Fibroblast of lung (primary cell): ENCODE measurements around the gene PLEKHA7. TPM values are rescaled to one million over a fixed set of nuclear protein-coding genes. Genes with fewer than 3 reads are reported as not detected.

Experiments used
- DNase-seq, 2 donors: peaks; one replicate each; pipeline versions ENCODE4 v3.0.0 to v3.0.0-alpha.2; 2010; ENCODE audit warnings: low read depth in 2 of 2
- H2AFZ ChIP-seq: 2 replicates; pipeline ENCODE4 v1.5.1; 2012; ENCODE audit warnings: low read length, control low read depth, inconsistent platforms
- H3K27ac ChIP-seq: 2 replicates; pipeline ENCODE4 v1.5.1; 2011; ENCODE audit warnings: low read length, control low read depth; ENCODE audit not compliant: insufficient read depth
- H3K27me3 ChIP-seq: 2 replicates; pipeline ENCODE4 v1.5.1; 2011; ENCODE audit warnings: mild to moderate bottlenecking, low read length; ENCODE audit not compliant: control insufficient read depth, insufficient read depth
- H3K36me3 ChIP-seq: 2 replicates; pipeline ENCODE4 v1.5.1; 2011; ENCODE audit warnings: low read length; ENCODE audit not compliant: control insufficient read depth, insufficient read depth
- H3K4me1 ChIP-seq: 2 replicates; pipeline ENCODE4 v1.5.1; 2011; ENCODE audit warnings: low read length; ENCODE audit not compliant: control insufficient read depth, insufficient read depth; ENCODE audit errors: extremely low read depth
- H3K4me2 ChIP-seq: 2 replicates; pipeline ENCODE4 v1.5.1; 2011; ENCODE audit warnings: low read length, control low read depth; ENCODE audit not compliant: insufficient read depth; ENCODE audit errors: extremely low read depth
- H3K4me3 ChIP-seq, 4 experiments: fragments of 200-600 bp in 1 of 4; sonication (generic) in 1 of 4; replicated peaks in 1 of 4; 2 replicates each; pipeline ENCODE4 v1.5.1; 2011 to 2016; ENCODE audit warnings: low read length in 4 of 4, low read depth in 3 of 4, mild to moderate bottlenecking in 3 of 4, control low read depth in 2 of 4, inconsistent platforms in 1 of 4, mixed read lengths in 1 of 4; ENCODE audit not compliant: insufficient read depth in 1 of 4; ENCODE audit errors: control extremely low read depth in 1 of 4
- H3K79me2 ChIP-seq: 2 replicates; pipeline ENCODE4 v1.5.1; 2012; ENCODE audit warnings: mild to moderate bottlenecking, low read length, inconsistent platforms; ENCODE audit not compliant: control insufficient read depth, insufficient read depth
- H3K9ac ChIP-seq: 2 replicates; pipeline ENCODE4 v1.5.1; 2011; ENCODE audit warnings: mild to moderate bottlenecking, low read length, control low read depth; ENCODE audit not compliant: insufficient read depth
- H3K9me3 ChIP-seq: 2 replicates; pipeline ENCODE4 v1.5.1; 2012; ENCODE audit warnings: low read depth, low read length; ENCODE audit not compliant: control insufficient read depth, insufficient read depth
- H4K20me1 ChIP-seq: 2 replicates; pipeline ENCODE4 v1.5.1; 2011; ENCODE audit warnings: low read length; ENCODE audit not compliant: control insufficient read depth, insufficient read depth; ENCODE audit errors: extremely low read depth
- EZH2 ChIP-seq: IDR thresholded peaks from 2 replicates; pipeline ENCODE4 v1.5.1; 2012; ENCODE audit warnings: low read length, control low read depth, mild to moderate bottlenecking; ENCODE audit errors: missing control alignments
- polyA plus RNA-seq, 2 donors: library from polyadenylated mRNA; depleted of rRNA in 1 of 2; stranded (reverse) in 1 of 2; unstranded in 1 of 2; fragments of >200 nt; gene quantifications; 2 replicates each; pipeline ENCODE4 v1.2.1, GENCODE V29; 2011 to 2012; ENCODE audit warnings: missing spikeins in 1 of 2
- total RNA-seq: library from RNA; depleted of rRNA; stranded (reverse); fragments of >200 nt; gene quantifications from 2 replicates; pipeline ENCODE4 v1.2.1, GENCODE V29; 2014
- TF ChIP-seq, protein P1 (sequence below), 2 donors: IDR thresholded peaks in 1 of 2; conservative IDR thresholded peaks in 1 of 2; 1 replicate in 1 of 2; 2 replicates in 1 of 2; pipeline ENCODE4 v1.5.1; 2011 to 2012; ENCODE audit warnings: low read length in 2 of 2, control low read depth in 1 of 2, inconsistent platforms in 1 of 2, low read depth in 1 of 2, mild to moderate bottlenecking in 1 of 2

Gene PLEKHA7
- total and polyA plus RNA-seq, 2 donors (not counting 1 experiment from before 2014, with no cell fraction given): 0.11 to 0.17 TPM

DNA sequence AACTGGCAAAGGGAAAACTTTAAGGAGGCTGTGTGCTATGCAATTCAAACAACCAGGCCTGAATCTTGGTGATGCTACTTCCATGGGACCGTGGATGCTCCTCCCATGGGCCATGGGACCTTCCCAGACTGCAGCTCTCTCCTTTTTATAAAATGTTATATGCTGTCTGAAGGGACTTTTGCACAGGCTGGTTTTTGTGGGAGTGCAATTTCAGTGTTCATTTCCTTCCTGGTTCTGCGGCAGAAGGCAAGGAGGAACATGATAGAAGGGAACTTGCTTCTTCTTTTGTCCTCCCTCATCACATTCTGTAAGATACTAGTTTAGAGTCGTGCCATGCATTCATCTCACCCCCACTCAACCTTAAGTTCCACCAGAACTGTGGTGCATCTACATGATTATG lies 206.9 kb downstream of the PLEKHA7 start:
- Histone ChIP-seq H3K27ac (no peak overlapping the region), H3K27me3 (peaks cover 3% of the 10 kb centered on the region), H3K9me3 (no peaks in the 10 kb centered on the region), H3K4me1 (peaks cover 6% of the 10 kb centered on the region), H4K20me1 (no peaks in the 10 kb centered on the region), H2AFZ (no peak overlapping the region), H3K4me2 (no peak overlapping the region), H3K9ac (no peak overlapping the region), H3K4me3 (no peak overlapping the region), H3K36me3 (no peaks in the 10 kb centered on the region), H3K79me2 (no peaks in the 10 kb centered on the region)
- no peak for TF ChIP-seq EZH2
- TF ChIP-seq, protein P1, sequence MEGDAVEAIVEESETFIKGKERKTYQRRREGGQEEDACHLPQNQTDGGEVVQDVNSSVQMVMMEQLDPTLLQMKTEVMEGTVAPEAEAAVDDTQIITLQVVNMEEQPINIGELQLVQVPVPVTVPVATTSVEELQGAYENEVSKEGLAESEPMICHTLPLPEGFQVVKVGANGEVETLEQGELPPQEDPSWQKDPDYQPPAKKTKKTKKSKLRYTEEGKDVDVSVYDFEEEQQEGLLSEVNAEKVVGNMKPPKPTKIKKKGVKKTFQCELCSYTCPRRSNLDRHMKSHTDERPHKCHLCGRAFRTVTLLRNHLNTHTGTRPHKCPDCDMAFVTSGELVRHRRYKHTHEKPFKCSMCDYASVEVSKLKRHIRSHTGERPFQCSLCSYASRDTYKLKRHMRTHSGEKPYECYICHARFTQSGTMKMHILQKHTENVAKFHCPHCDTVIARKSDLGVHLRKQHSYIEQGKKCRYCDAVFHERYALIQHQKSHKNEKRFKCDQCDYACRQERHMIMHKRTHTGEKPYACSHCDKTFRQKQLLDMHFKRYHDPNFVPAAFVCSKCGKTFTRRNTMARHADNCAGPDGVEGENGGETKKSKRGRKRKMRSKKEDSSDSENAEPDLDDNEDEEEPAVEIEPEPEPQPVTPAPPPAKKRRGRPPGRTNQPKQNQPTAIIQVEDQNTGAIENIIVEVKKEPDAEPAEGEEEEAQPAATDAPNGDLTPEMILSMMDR (conservative IDR thresholded peaks at IDR 0.05 in 1 of 2, IDR thresholded peaks at IDR 0.05 in 1 of 2; ENCODE audit: low read depth in 1 of 2, low read length in 2 of 2): no peak
- no peak for DNase-seq

DNA sequence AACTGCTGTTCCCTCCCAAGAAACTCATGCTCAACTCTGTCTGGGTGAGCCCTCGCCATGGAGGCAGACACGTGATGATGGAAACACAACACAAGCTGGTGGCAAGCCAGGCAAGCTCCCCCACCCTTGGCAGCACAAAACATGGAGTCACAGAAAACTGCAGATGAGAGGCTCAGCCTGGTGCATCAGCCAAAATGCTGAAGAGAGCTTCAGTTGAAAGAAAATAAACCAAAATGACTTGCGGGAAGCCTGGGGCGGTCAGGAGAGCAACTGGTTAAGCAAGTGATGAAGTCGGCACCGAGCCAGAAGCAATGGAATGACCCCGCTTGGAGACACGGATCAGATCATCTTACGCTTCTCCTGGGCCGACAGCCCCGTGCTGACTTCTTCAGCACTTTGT lies 207.4 kb downstream of the PLEKHA7 start:
- Histone ChIP-seq H3K36me3 (no peaks in the 10 kb centered on the region), H3K4me3 (no peak overlapping the region), H3K79me2 (no peaks in the 10 kb centered on the region), H3K9me3 (no peaks in the 10 kb centered on the region), H2AFZ (no peak overlapping the region), H4K20me1 (no peaks in the 10 kb centered on the region), H3K9ac (no peak overlapping the region), H3K27ac (no peak overlapping the region), H3K4me1 (peaks cover 6% of the 10 kb centered on the region), H3K27me3 (peaks cover 3% of the 10 kb centered on the region), H3K4me2 (peak overlapping the region; percentile 1)
- TF ChIP-seq EZH2: no peak
- TF ChIP-seq, protein P1 (conservative IDR thresholded peaks at IDR 0.05 in 1 of 2, IDR thresholded peaks at IDR 0.05 in 1 of 2; ENCODE audit: low read depth in 1 of 2, low read length in 2 of 2): no peak
- peak; percentile 55 to 89 for DNase-seq

DNA sequence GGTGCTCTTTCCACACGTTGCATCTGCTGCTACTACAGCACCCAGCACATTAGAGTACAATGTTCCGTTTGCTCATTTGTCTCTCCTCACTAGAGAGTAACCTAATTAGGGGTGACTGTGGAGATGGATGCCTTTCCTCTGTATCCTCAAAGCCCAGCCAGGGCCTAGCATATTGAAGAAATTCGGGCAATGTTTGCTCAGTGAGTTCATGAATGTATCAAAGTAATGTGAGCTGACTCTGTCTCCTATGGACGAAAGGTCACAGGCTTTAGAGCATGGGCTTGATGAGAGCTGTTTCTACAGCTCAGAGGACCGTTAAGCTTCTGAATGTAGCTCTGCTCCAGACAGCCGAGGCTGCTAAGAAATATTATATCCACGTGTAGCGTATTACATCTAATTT lies 208.3 kb downstream of the PLEKHA7 start:
- H3K4me2 ChIP-seq: no peak overlapping the region
- no peak overlapping the region for H3K9ac ChIP-seq
- no peaks in the 10 kb centered on the region for H3K36me3 ChIP-seq
- H3K27ac ChIP-seq: no peak overlapping the region
- peak; percentile 7 to 86 for DNase-seq
- H3K27me3 ChIP-seq: peaks cover 3% of the 10 kb centered on the region
- H3K4me3 ChIP-seq: no peak overlapping the region
- peaks cover 6% of the 10 kb centered on the region for H3K4me1 ChIP-seq
- H3K9me3 ChIP-seq: no peaks in the 10 kb centered on the region
- H4K20me1 ChIP-seq: no peaks in the 10 kb centered on the region
- no peaks in the 10 kb centered on the region for H3K79me2 ChIP-seq
- H2AFZ ChIP-seq: no peak overlapping the region
- TF ChIP-seq EZH2: no peak
- TF ChIP-seq, protein P1 (conservative IDR thresholded peaks at IDR 0.05 in 1 of 2, IDR thresholded peaks at IDR 0.05 in 1 of 2; ENCODE audit: low read depth in 1 of 2, low read length in 2 of 2): no peak
